ENCODE data around the gene HNMT.

Gene HNMT

GRCh38 chr2:138018866-138019688, 54.8 kb downstream of the HNMT start:
- no peak overlapping the region for H3K27ac ChIP-seq (ENCODE audit: low read depth, low read length)
- H3K4me3 ChIP-seq (ENCODE audit: low read depth in 1 of 2, low read length in 2 of 2): no peak overlapping the region
- H3K36me3 ChIP-seq (ENCODE audit: control insufficient read depth in 1 of 2, insufficient read depth in 2 of 2, low read length in 2 of 2): no peaks in the 10 kb centered on the region
- H3K9me3 ChIP-seq (ENCODE audit: control insufficient read depth in 1 of 2, low read length in 2 of 2): no peaks in the 10 kb centered on the region
- H3K27me3 ChIP-seq (ENCODE audit: control insufficient read depth in 1 of 2, insufficient read depth in 2 of 2, low read length in 2 of 2): no peaks in the 10 kb centered on the region
- H3K4me1 ChIP-seq (ENCODE audit: control insufficient read depth in 1 of 2, insufficient read depth in 2 of 2, low read length in 2 of 2): peaks cover 5 to 11% of the 10 kb centered on the region in 2 donors
- no peak overlapping the region for H3K9ac ChIP-seq (ENCODE audit: low read depth in 1 of 2, low read length in 2 of 2)

- Histone ChIP-seq H3K4me3 (ENCODE audit: low read depth in 1 of 2, low read length in 2 of 2) (no peak overlapping the region), H3K27ac (ENCODE audit: low read depth, low read length) (no peak overlapping the region), H3K9me3 (ENCODE audit: control insufficient read depth in 1 of 2, low read length in 2 of 2) (no peaks in the 10 kb centered on the region), H3K27me3 (ENCODE audit: control insufficient read depth in 1 of 2, insufficient read depth in 2 of 2, low read length in 2 of 2) (no peaks in the 10 kb centered on the region), H3K4me1 (ENCODE audit: control insufficient read depth in 1 of 2, insufficient read depth in 2 of 2, low read length in 2 of 2) (peaks cover 5 to 11% of the 10 kb centered on the region in 2 donors), H3K36me3 (ENCODE audit: control insufficient read depth in 1 of 2, insufficient read depth in 2 of 2, low read length in 2 of 2) (no peaks in the 10 kb centered on the region), H3K9ac (ENCODE audit: low read depth in 1 of 2, low read length in 2 of 2) (no peak overlapping the region)
Measured at GRCh38 chr2:138020432-138020831, 56.2 kb downstream of the HNMT start.

- Histone ChIP-seq H3K9ac (ENCODE audit: low read depth in 1 of 2, low read length in 2 of 2) (no peak overlapping the region), H3K9me3 (ENCODE audit: control insufficient read depth in 1 of 2, low read length in 2 of 2) (no peaks in the 10 kb centered on the region), H3K27ac (ENCODE audit: low read depth, low read length) (no peak overlapping the region), H3K4me3 (ENCODE audit: low read depth in 1 of 2, low read length in 2 of 2) (no peak overlapping the region), H3K36me3 (ENCODE audit: control insufficient read depth in 1 of 2, insufficient read depth in 2 of 2, low read length in 2 of 2) (no peaks in the 10 kb centered on the region), H3K27me3 (ENCODE audit: control insufficient read depth in 1 of 2, insufficient read depth in 2 of 2, low read length in 2 of 2) (no peaks in the 10 kb centered on the region), H3K4me1 (ENCODE audit: control insufficient read depth in 1 of 2, insufficient read depth in 2 of 2, low read length in 2 of 2) (peaks cover 5 to 11% of the 10 kb centered on the region in 2 donors)
Measured at GRCh38 chr2:138021154-138021553, 56.9 kb downstream of the HNMT start.

DNA sequence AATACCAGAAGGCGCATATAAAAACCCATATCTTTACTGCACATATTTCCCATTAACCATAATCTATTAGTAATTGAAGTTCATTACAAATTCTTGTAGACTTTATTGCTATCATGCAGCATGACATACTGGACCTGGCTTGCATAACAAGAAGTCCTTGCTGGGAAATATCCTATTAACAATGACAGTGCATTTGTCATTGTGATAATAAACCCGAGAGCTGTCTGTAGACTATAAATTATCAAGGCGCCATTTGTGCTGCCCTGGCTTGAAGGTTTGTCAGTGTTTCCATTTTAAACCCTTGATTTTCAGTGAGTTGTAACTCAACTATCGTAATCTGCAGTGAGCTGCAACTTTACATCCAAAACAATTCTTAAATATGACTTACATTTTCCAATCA, 59.0 kb downstream of the HNMT start:
- Histone ChIP-seq H3K9ac (ENCODE audit: low read depth in 1 of 2, low read length in 2 of 2) (no peak overlapping the region), H3K27ac (ENCODE audit: low read depth, low read length) (no peak overlapping the region), H3K4me1 (ENCODE audit: control insufficient read depth in 1 of 2, insufficient read depth in 2 of 2, low read length in 2 of 2) (peaks cover 0 to 4% of the 10 kb centered on the region in 2 donors), H3K36me3 (ENCODE audit: control insufficient read depth in 1 of 2, insufficient read depth in 2 of 2, low read length in 2 of 2) (no peaks in the 10 kb centered on the region), H3K9me3 (ENCODE audit: control insufficient read depth in 1 of 2, low read length in 2 of 2) (no peaks in the 10 kb centered on the region), H3K4me3 (ENCODE audit: low read depth in 1 of 2, low read length in 2 of 2) (no peak overlapping the region), H3K27me3 (ENCODE audit: control insufficient read depth in 1 of 2, insufficient read depth in 2 of 2, low read length in 2 of 2) (no peaks in the 10 kb centered on the region)

GRCh38 chr2:138023976-138024375, 59.7 kb downstream of the HNMT start:
- Histone ChIP-seq H3K27me3 (ENCODE audit: control insufficient read depth in 1 of 2, insufficient read depth in 2 of 2, low read length in 2 of 2) (no peaks in the 10 kb centered on the region), H3K9ac (ENCODE audit: low read depth in 1 of 2, low read length in 2 of 2) (no peak overlapping the region), H3K27ac (ENCODE audit: low read depth, low read length) (no peak overlapping the region), H3K4me1 (ENCODE audit: control insufficient read depth in 1 of 2, insufficient read depth in 2 of 2, low read length in 2 of 2) (peaks cover 0 to under 1% of the 10 kb centered on the region in 2 donors), H3K4me3 (ENCODE audit: low read depth in 1 of 2, low read length in 2 of 2) (no peak overlapping the region), H3K9me3 (ENCODE audit: control insufficient read depth in 1 of 2, low read length in 2 of 2) (no peaks in the 10 kb centered on the region), H3K36me3 (ENCODE audit: control insufficient read depth in 1 of 2, insufficient read depth in 2 of 2, low read length in 2 of 2) (no peaks in the 10 kb centered on the region)

GRCh38 chr2:138026111-138027020, 62.1 kb downstream of the HNMT start:
- H3K4me3 ChIP-seq (ENCODE audit: low read depth in 1 of 2, low read length in 2 of 2): no peak overlapping the region
- no peaks in the 10 kb centered on the region for H3K9me3 ChIP-seq (ENCODE audit: control insufficient read depth in 1 of 2, low read length in 2 of 2)
- no peaks in the 10 kb centered on the region for H3K36me3 ChIP-seq (ENCODE audit: control insufficient read depth in 1 of 2, insufficient read depth in 2 of 2, low read length in 2 of 2)
- H3K27me3 ChIP-seq (ENCODE audit: control insufficient read depth in 1 of 2, insufficient read depth in 2 of 2, low read length in 2 of 2): no peaks in the 10 kb centered on the region
- no peaks in the 10 kb centered on the region for H3K4me1 ChIP-seq (ENCODE audit: control insufficient read depth in 1 of 2, insufficient read depth in 2 of 2, low read length in 2 of 2)
- no peak overlapping the region for H3K9ac ChIP-seq (ENCODE audit: low read depth in 1 of 2, low read length in 2 of 2)
- no peak overlapping the region for H3K27ac ChIP-seq (ENCODE audit: low read depth, low read length)

GRCh38 chr2:138028538-138028937, 64.3 kb downstream of the HNMT start:
- no peaks in the 10 kb centered on the region for H3K9me3 ChIP-seq (ENCODE audit: control insufficient read depth in 1 of 2, low read length in 2 of 2)
- no peak overlapping the region for H3K4me3 ChIP-seq (ENCODE audit: low read depth in 1 of 2, low read length in 2 of 2)
- H3K27ac ChIP-seq (ENCODE audit: low read depth, low read length): no peak overlapping the region
- H3K27me3 ChIP-seq (ENCODE audit: control insufficient read depth in 1 of 2, insufficient read depth in 2 of 2, low read length in 2 of 2): no peaks in the 10 kb centered on the region
- no peaks in the 10 kb centered on the region for H3K4me1 ChIP-seq (ENCODE audit: control insufficient read depth in 1 of 2, insufficient read depth in 2 of 2, low read length in 2 of 2)
- no peak overlapping the region for H3K9ac ChIP-seq (ENCODE audit: low read depth in 1 of 2, low read length in 2 of 2)
- H3K36me3 ChIP-seq (ENCODE audit: control insufficient read depth in 1 of 2, insufficient read depth in 2 of 2, low read length in 2 of 2): no peaks in the 10 kb centered on the region

- H3K4me3 ChIP-seq (ENCODE audit: low read depth in 1 of 2, low read length in 2 of 2): no peak overlapping the region
- H3K4me1 ChIP-seq (ENCODE audit: control insufficient read depth in 1 of 2, insufficient read depth in 2 of 2, low read length in 2 of 2): no peaks in the 10 kb centered on the region
- H3K9me3 ChIP-seq (ENCODE audit: control insufficient read depth in 1 of 2, low read length in 2 of 2): no peaks in the 10 kb centered on the region
- no peaks in the 10 kb centered on the region for H3K36me3 ChIP-seq (ENCODE audit: control insufficient read depth in 1 of 2, insufficient read depth in 2 of 2, low read length in 2 of 2)
- no peaks in the 10 kb centered on the region for H3K27me3 ChIP-seq (ENCODE audit: control insufficient read depth in 1 of 2, insufficient read depth in 2 of 2, low read length in 2 of 2)
- H3K9ac ChIP-seq (ENCODE audit: low read depth in 1 of 2, low read length in 2 of 2): no peak overlapping the region
- no peak overlapping the region for H3K27ac ChIP-seq (ENCODE audit: low read depth, low read length)
Measured at GRCh38 chr2:138029276-138029675, 65.0 kb downstream of the HNMT start.

GRCh38 chr2:138030459-138030858, 66.2 kb downstream of the HNMT start:
- H3K4me3 ChIP-seq (ENCODE audit: low read depth in 1 of 2, low read length in 2 of 2): no peak overlapping the region
- no peak overlapping the region for H3K27ac ChIP-seq (ENCODE audit: low read depth, low read length)
- no peaks in the 10 kb centered on the region for H3K4me1 ChIP-seq (ENCODE audit: control insufficient read depth in 1 of 2, insufficient read depth in 2 of 2, low read length in 2 of 2)
- no peaks in the 10 kb centered on the region for H3K36me3 ChIP-seq (ENCODE audit: control insufficient read depth in 1 of 2, insufficient read depth in 2 of 2, low read length in 2 of 2)
- no peaks in the 10 kb centered on the region for H3K9me3 ChIP-seq (ENCODE audit: control insufficient read depth in 1 of 2, low read length in 2 of 2)
- H3K9ac ChIP-seq (ENCODE audit: low read depth in 1 of 2, low read length in 2 of 2): no peak overlapping the region
- H3K27me3 ChIP-seq (ENCODE audit: control insufficient read depth in 1 of 2, insufficient read depth in 2 of 2, low read length in 2 of 2): no peaks in the 10 kb centered on the region

- no peaks in the 10 kb centered on the region for H3K9me3 ChIP-seq (ENCODE audit: control insufficient read depth in 1 of 2, low read length in 2 of 2)
- H3K27me3 ChIP-seq (ENCODE audit: control insufficient read depth in 1 of 2, insufficient read depth in 2 of 2, low read length in 2 of 2): no peaks in the 10 kb centered on the region
- H3K4me3 ChIP-seq (ENCODE audit: low read depth in 1 of 2, low read length in 2 of 2): no peak overlapping the region
- H3K36me3 ChIP-seq (ENCODE audit: control insufficient read depth in 1 of 2, insufficient read depth in 2 of 2, low read length in 2 of 2): no peaks in the 10 kb centered on the region
- H3K9ac ChIP-seq (ENCODE audit: low read depth in 1 of 2, low read length in 2 of 2): no peak overlapping the region
- H3K27ac ChIP-seq (ENCODE audit: low read depth, low read length): no peak overlapping the region
- no peaks in the 10 kb centered on the region for H3K4me1 ChIP-seq (ENCODE audit: control insufficient read depth in 1 of 2, insufficient read depth in 2 of 2, low read length in 2 of 2)
Measured at GRCh38 chr2:138032334-138032733, 68.1 kb downstream of the HNMT start.
